Suprapubic skin (tissue), 3 donors: ENCODE results near the gene ZBTB21.

Experiments
- EP300 ChIP-seq: sonication (generic); formaldehyde crosslinking; IDR thresholded peaks from one replicate; pipeline ENCODE4 v1.6.1; 2017; ENCODE audit warnings: antibody characterized with exemption
- POLR2A ChIP-seq, 2 donors: fragments of 450-650 bp; IDR thresholded peaks; one replicate each; pipeline ENCODE4 v1.6.1; 2017; ENCODE audit warnings: antibody characterized with exemption in 2 of 2, mild to moderate bottlenecking in 2 of 2, moderate library complexity in 2 of 2
- TF ChIP-seq, protein P1 (sequence below), 2 donors: fragments of 200-600 bp in 1 of 2; fragments of 450-650 bp in 1 of 2; sonication (generic) in 1 of 2; IDR thresholded peaks; one replicate each; pipeline ENCODE4 v1.5.1; 2016 to 2019; ENCODE audit warnings: antibody characterized with exemption in 2 of 2, mild to moderate bottlenecking in 1 of 2, moderate library complexity in 1 of 2

DNA sequence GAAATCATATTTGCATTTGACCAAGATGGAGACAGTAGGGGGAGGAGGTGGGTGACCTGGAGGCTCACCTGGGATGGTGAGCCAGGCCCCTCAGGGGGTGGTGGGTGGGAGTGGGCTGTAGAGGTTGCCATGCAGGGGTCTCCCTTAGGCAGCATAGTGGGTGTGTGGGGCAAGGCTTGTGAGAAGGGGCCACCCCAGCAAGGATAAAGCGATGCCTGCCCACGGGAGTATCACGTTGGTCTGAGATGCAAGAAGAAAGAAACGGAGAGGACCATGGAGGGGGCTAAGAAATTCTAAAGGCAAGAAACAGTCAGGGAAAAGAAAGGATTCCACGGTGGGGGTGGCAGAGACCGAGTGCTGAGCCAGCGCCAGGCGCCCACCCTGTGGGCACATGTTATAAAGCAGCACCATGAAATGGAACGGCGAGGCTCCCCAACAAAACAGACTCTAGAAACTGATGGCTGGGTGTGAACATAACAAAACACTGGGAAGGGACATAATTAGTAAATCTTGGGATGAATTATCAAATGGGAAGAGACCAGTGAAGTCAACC, 44.6 kb downstream of the ZBTB21 start:
- no peak for TF ChIP-seq EP300
- TF ChIP-seq, protein P1, sequence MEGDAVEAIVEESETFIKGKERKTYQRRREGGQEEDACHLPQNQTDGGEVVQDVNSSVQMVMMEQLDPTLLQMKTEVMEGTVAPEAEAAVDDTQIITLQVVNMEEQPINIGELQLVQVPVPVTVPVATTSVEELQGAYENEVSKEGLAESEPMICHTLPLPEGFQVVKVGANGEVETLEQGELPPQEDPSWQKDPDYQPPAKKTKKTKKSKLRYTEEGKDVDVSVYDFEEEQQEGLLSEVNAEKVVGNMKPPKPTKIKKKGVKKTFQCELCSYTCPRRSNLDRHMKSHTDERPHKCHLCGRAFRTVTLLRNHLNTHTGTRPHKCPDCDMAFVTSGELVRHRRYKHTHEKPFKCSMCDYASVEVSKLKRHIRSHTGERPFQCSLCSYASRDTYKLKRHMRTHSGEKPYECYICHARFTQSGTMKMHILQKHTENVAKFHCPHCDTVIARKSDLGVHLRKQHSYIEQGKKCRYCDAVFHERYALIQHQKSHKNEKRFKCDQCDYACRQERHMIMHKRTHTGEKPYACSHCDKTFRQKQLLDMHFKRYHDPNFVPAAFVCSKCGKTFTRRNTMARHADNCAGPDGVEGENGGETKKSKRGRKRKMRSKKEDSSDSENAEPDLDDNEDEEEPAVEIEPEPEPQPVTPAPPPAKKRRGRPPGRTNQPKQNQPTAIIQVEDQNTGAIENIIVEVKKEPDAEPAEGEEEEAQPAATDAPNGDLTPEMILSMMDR (IDR thresholded peaks at IDR 0.05) = no peak
- no peak for TF ChIP-seq POLR2A (IDR thresholded peaks at IDR 0.05)
